PC-9 (cell line): ENCODE data around the gene DPH6. TPM values are rescaled to one million over a fixed set of nuclear protein-coding genes. Genes with fewer than 3 reads are reported as not detected.

Experiments used
- BruUV-seq: library from RNA; stranded (reverse); fragments of 400-500 nt; replicated peaks from 2 replicates; lab custom pipeline; 2021; lab: Mats Ljungman, UMichigan
- CTCF ChIA-PET: fragments of 300-600 bp; sonication (Branson Sonifier 250); formaldehyde crosslinking; loops from one replicate; lab custom pipeline; 2022; ENCODE audit warnings: antibody characterized with exemption; lab: Charles Lee
- POLR2A ChIA-PET: fragments of 300-600 bp; sonication (Branson Sonifier 250); formaldehyde crosslinking; loops from one replicate; lab custom pipeline; 2022; ENCODE audit warnings: antibody characterized with exemption; ENCODE audit not compliant: unreplicated experiment; lab: Charles Lee
- DNase-seq, 2 experiments: peaks; one replicate each; pipeline versions ENCODE4 v3.0.0 to v3.0.0-alpha.2; 2015 to 2022; ENCODE audit warnings: mixed read lengths in 1 of 2
- H2AFZ ChIP-seq: fragments of 200-600 bp; sonication (generic); 2 replicates; pipeline ENCODE4 v1.8.1; 2017; ENCODE audit warnings: antibody characterized with exemption
- H3F3A ChIP-seq: fragments of 200-600 bp; sonication (generic); 2 replicates; pipeline ENCODE4 v1.8.1; 2017; ENCODE audit warnings: antibody characterized with exemption, mild to moderate bottlenecking, low read depth; ENCODE audit not compliant: insufficient read depth
- H3K27ac ChIP-seq: fragments of 200-600 bp; sonication (generic); 2 replicates; pipeline ENCODE4 v1.6.1; 2016; ENCODE audit warnings: mixed run types
- H3K27me3 ChIP-seq: fragments of 200-600 bp; sonication (generic); 2 replicates; pipeline ENCODE4 v1.6.1; 2016; ENCODE audit warnings: low read depth, mixed run types; ENCODE audit not compliant: insufficient read depth
- H3K36me3 ChIP-seq: fragments of 200-600 bp; sonication (generic); 2 replicates; pipeline ENCODE4 v1.6.1; 2016; ENCODE audit warnings: low read depth, mixed run types
- H3K4me1 ChIP-seq: fragments of 200-600 bp; sonication (generic); replicated peaks from 2 replicates; pipeline ENCODE4 v1.6.1; 2016; ENCODE audit warnings: mixed run types; ENCODE audit not compliant: insufficient read depth
- H3K4me2 ChIP-seq: fragments of 200-600 bp; sonication (generic); 2 replicates; pipeline ENCODE4 v1.6.1; 2017; ENCODE audit warnings: mixed run types
- H3K4me3 ChIP-seq: fragments of 200-600 bp; sonication (generic); 2 replicates; pipeline ENCODE4 v1.6.1; 2016; ENCODE audit warnings: mixed run types
- H3K79me2 ChIP-seq: fragments of 200-600 bp; sonication (generic); 2 replicates; pipeline ENCODE4 v1.6.1; 2017; ENCODE audit warnings: low read depth, mixed run types
- H3K9me2 ChIP-seq: fragments of 200-600 bp; sonication (generic); 2 replicates; pipeline ENCODE4 v1.8.1; 2017; ENCODE audit warnings: mild to moderate bottlenecking; ENCODE audit not compliant: insufficient read depth
- H3K9me3 ChIP-seq: fragments of 200-600 bp; sonication (generic); 2 replicates; pipeline ENCODE4 v1.8.1; 2016; ENCODE audit warnings: low read depth; ENCODE audit not compliant: insufficient read depth
- H4K20me1 ChIP-seq: fragments of 200-600 bp; sonication (generic); 2 replicates; pipeline ENCODE4 v1.8.1; 2017; ENCODE audit not compliant: insufficient read depth
- CTCF ChIP-seq: fragments of 200-600 bp; sonication (generic); conservative IDR thresholded peaks from 2 replicates; pipeline ENCODE4 v1.6.1; 2017; ENCODE audit warnings: mixed run types, antibody characterized with exemption, mild to moderate bottlenecking, moderate library complexity
- EZH2 ChIP-seq: fragments of 200-600 bp; sonication (generic); IDR thresholded peaks from 2 replicates; pipeline ENCODE4 v1.8.0; 2017; ENCODE audit warnings: antibody characterized with exemption, low read depth
- intact Hi-C: fragments of 100-400 bp; cut with micrococcal nuclease; formaldehyde crosslinking; loops from one replicate; pipeline ENCODE4 v1.10.0; 2022; ENCODE audit not compliant: unreplicated experiment
- total RNA-seq: library from RNA; stranded (reverse); gene quantifications from 2 replicates; pipeline ENCODE4 v1.2.3, GENCODE V29; 2021

Gene DPH6
- total RNA-seq, 1 experiment from 2014 or later, result 14.8 TPM

GRCh38 chr15:35477312-35478262 is 68.4 kb downstream of the DPH6 start:
- no peaks in the 10 kb centered on the region for H3K79me2 ChIP-seq
- H3K4me3 ChIP-seq, result no peak overlapping the region
- peaks cover 9% of the 10 kb centered on the region; the same call in 1 of the 2 replicates for H3K4me1 ChIP-seq
- H3F3A ChIP-seq, result no peaks in the 10 kb centered on the region
- no peaks in the 10 kb centered on the region for H3K9me3 ChIP-seq
- TF ChIP-seq CTCF (no peak), EZH2 (no peak)
- no peaks in the 10 kb centered on the region for H3K9me2 ChIP-seq
- no TSS peak for BruUV-seq
- POLR2A ChIA-PET, result no interaction called here
- no peak overlapping the region for H2AFZ ChIP-seq
- intact Hi-C loops, result no loop called here
- no peaks in the 10 kb centered on the region for H3K27me3 ChIP-seq
- H3K27ac ChIP-seq, result no peak overlapping the region
- no peak for DNase-seq
- no peaks in the 10 kb centered on the region for H4K20me1 ChIP-seq
- CTCF ChIA-PET, result no interaction called here
- no peaks in the 10 kb centered on the region for H3K36me3 ChIP-seq
- no peak overlapping the region for H3K4me2 ChIP-seq

DNA sequence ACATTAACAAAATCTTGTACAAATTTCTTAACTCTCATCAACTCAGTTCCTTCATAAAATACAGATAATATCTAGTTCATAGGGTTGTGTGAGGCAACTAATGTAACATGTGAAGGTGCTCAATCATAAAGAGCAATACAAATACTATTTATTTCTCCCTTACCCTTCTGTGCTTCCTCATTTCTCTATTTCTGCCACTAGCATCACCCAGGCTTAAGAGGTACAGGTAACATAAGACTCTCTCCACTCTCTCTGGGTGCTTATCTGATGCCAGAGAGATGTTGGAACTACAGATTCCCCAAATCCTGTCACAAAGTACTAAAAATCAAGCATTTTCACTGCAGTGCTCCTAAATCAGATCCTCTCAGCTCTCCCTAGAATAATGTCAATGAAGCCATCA is 74.9 kb downstream of the DPH6 start:
- Histone ChIP-seq H3K4me3 (no peak overlapping the region), H3K27ac (no peak overlapping the region), H3K36me3 (no peaks in the 10 kb centered on the region), H4K20me1 (no peaks in the 10 kb centered on the region), H3K27me3 (no peaks in the 10 kb centered on the region), H3K4me1 (no peaks in the 10 kb centered on the region), H3F3A (no peaks in the 10 kb centered on the region), H3K9me3 (no peaks in the 10 kb centered on the region), H3K79me2 (no peaks in the 10 kb centered on the region), H3K4me2 (no peak overlapping the region), H3K9me2 (no peaks in the 10 kb centered on the region), H2AFZ (no peak overlapping the region)
- DNase-seq, result no peak
- BruUV-seq, result no TSS peak
- ChIA-PET CTCF (no interaction called here), POLR2A (no interaction called here)
- TF ChIP-seq CTCF (no peak), EZH2 (no peak)
- intact Hi-C loops, result no loop called here

DNA sequence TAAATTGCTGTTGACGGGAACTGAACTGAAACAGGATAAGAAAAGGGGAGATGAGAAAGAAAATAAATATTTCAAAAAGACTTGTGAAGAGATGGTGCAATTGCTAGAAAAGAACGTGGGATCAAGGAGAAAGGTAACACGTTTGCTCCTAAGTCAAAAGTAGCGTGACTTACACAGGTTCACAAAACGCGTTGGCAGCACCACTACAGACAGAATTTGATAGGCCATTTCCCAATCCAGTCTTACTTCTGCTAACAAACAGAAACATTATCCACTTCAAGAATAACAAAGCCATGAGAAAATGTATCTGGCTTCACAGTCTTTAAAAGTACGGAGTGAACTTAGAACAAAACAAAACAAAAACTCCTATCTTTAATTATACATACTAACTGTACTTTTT is 75.5 kb downstream of the DPH6 start:
- intact Hi-C loops, result no loop called here
- Histone ChIP-seq H3K27ac (no peak overlapping the region), H3K4me3 (no peak overlapping the region), H3K9me2 (no peaks in the 10 kb centered on the region), H3K4me1 (no peaks in the 10 kb centered on the region), H2AFZ (no peak overlapping the region), H4K20me1 (no peaks in the 10 kb centered on the region), H3K79me2 (no peaks in the 10 kb centered on the region), H3K27me3 (no peaks in the 10 kb centered on the region), H3K4me2 (no peak overlapping the region), H3F3A (no peaks in the 10 kb centered on the region), H3K9me3 (no peaks in the 10 kb centered on the region), H3K36me3 (no peaks in the 10 kb centered on the region)
- ChIA-PET CTCF (no interaction called here), POLR2A (no interaction called here)
- no peak for DNase-seq
- BruUV-seq, result no TSS peak
- TF ChIP-seq CTCF (no peak), EZH2 (no peak)
